Esophagus muscularis mucosa (tissue), 4 donors: Measurements from ENCODE around the gene PGK2. TPM values are rescaled to one million over a fixed set of nuclear protein-coding genes. Genes with fewer than 3 reads are reported as not detected.
"Not testable (repeated sequence)": the region's sequence is repeated elsewhere in the genome, so short reads cannot be mapped to it uniquely, and the experiment has no call there.

ENCODE experiments used
- DNase-seq: peaks from one replicate; pipeline ENCODE4 v3.0.0-alpha.2; 2017; ENCODE audit errors: extremely low spot score
- H3K27ac ChIP-seq, 4 donors: fragments of 200-600 bp; sonication (generic); replicated peaks in 1 of 4; 1 replicate in 3 of 4; 2 replicates in 1 of 4; pipeline ENCODE4 v1.5.1; 2016 to 2019; ENCODE audit warnings: mild to moderate bottlenecking in 1 of 4
- H3K27me3 ChIP-seq, 4 donors: fragments of 200-600 bp; sonication (generic); one replicate each; pipeline versions ENCODE4 v1.5.1 to v1.6.0; 2016 to 2019
- H3K36me3 ChIP-seq, 4 donors: fragments of 200-600 bp; sonication (generic); one replicate each; pipeline ENCODE4 v1.5.1; 2016 to 2019
- H3K4me1 ChIP-seq, 4 donors: fragments of 200-600 bp; sonication (generic); one replicate each; pipeline ENCODE4 v1.5.1; 2016 to 2019
- H3K4me3 ChIP-seq, 4 donors: fragments of 200-600 bp; sonication (generic); 1 replicate in 2 of 4; 2 replicates in 2 of 4; pipeline ENCODE4 v1.5.1; 2016 to 2019; ENCODE audit warnings: mild to moderate bottlenecking in 4 of 4, moderate library complexity in 1 of 4
- H3K9me3 ChIP-seq, 4 donors: fragments of 200-600 bp; sonication (generic); 1 replicate in 3 of 4; 2 replicates in 1 of 4; pipeline ENCODE4 v1.5.1; 2016 to 2019
- CTCF ChIP-seq, 3 experiments: fragments of 200-600 bp in 2 of 3; fragments of 450-650 bp in 1 of 3; sonication (generic) in 2 of 3; IDR thresholded peaks; one replicate each; pipeline ENCODE4 v1.5.1; 2017 to 2019; ENCODE audit warnings: antibody characterized with exemption in 3 of 3, mild to moderate bottlenecking in 2 of 3, moderate library complexity in 1 of 3
- EP300 ChIP-seq: sonication (generic); formaldehyde crosslinking; IDR thresholded peaks from one replicate; pipeline ENCODE4 v1.6.1; 2017; ENCODE audit warnings: antibody characterized with exemption
- POLR2A ChIP-seq: fragments of 450-650 bp; IDR thresholded peaks from one replicate; pipeline ENCODE4 v1.6.1; 2017; ENCODE audit warnings: antibody characterized with exemption, moderate library complexity, mild to moderate bottlenecking, low read depth
- POLR2AphosphoS5 ChIP-seq, 2 donors: sonication (generic); formaldehyde crosslinking; IDR thresholded peaks; one replicate each; pipeline ENCODE4 v1.6.1; 2017; ENCODE audit warnings: antibody characterized with exemption in 2 of 2
- WGBS: methylation state at CpG from one replicate; pipeline ENCODE4 v1.1.5; 2018; 5-methylcytosine and 5-hydroxymethylcytosine counted together
- intact Hi-C: fragments of 100-400 bp; cut with DNase I; formaldehyde crosslinking; loops from one replicate; pipeline ENCODE4 v1.15.1; 2023
- total RNA-seq, 4 donors: library from RNA; depleted of rRNA; stranded (reverse); fragments of >200 nt; gene quantifications; one replicate each; pipeline versions ENCODE4 v1.1.0 to v1.2.1, GENCODE V29; 2016

The PGK2 gene
- total RNA-seq, 4 donors from 2014 or later, result not detected

- H3K27ac ChIP-seq, result no peak overlapping the region
- no peaks in the 10 kb centered on the region for H3K27me3 ChIP-seq
- no peak for TF ChIP-seq POLR2A
- TF ChIP-seq EP300, result no peak
- no peak for TF ChIP-seq POLR2AphosphoS5 (IDR thresholded peaks at IDR 0.05)
- TF ChIP-seq CTCF (IDR thresholded peaks at IDR 0.05), result no peak
- H3K4me1 ChIP-seq, result no peaks in the 10 kb centered on the region
- DNase-seq, result no peak
- no peak overlapping the region for H3K4me3 ChIP-seq
- peaks cover 0 to 17% (median 10%) of the 10 kb centered on the region in 4 donors for H3K9me3 ChIP-seq
- H3K36me3 ChIP-seq, result no peaks in the 10 kb centered on the region
- 69% methylated on average over 2 of the region's 2 CpGs for WGBS
- intact Hi-C loops, result no loop called here
These were observed 26.2 kb upstream of the PGK2 start for GRCh38 chr6:49813248-49813647.

GRCh38 chr6:49806145-49806544, 19.1 kb upstream of the PGK2 start:
- intact Hi-C loops, result no loop called here
- WGBS, result 96% methylated on average over 4 of the region's 4 CpGs
- H3K9me3 ChIP-seq, result peaks cover 0 to 16% (median 8%) of the 10 kb centered on the region in 4 donors
- no peak overlapping the region for H3K4me3 ChIP-seq
- no peak for DNase-seq
- no peaks in the 10 kb centered on the region for H3K4me1 ChIP-seq
- H3K36me3 ChIP-seq, result no peaks in the 10 kb centered on the region
- TF ChIP-seq POLR2AphosphoS5 (IDR thresholded peaks at IDR 0.05), result no peak
- no peak overlapping the region for H3K27ac ChIP-seq
- H3K27me3 ChIP-seq, result no peaks in the 10 kb centered on the region

- no peak for DNase-seq
- 75% methylated on average over 3 of the region's 3 CpGs for WGBS
- Histone ChIP-seq H3K27ac (no peak overlapping the region), H3K36me3 (no peaks in the 10 kb centered on the region), H3K4me3 (no peak overlapping the region), H3K4me1 (no peaks in the 10 kb centered on the region), H3K9me3 (peaks cover 0 to 10% (median 5%) of the 10 kb centered on the region in 4 donors), H3K27me3 (no peaks in the 10 kb centered on the region)
- intact Hi-C loops, result no loop called here
- TF ChIP-seq CTCF (IDR thresholded peaks at IDR 0.05) (no peak), POLR2AphosphoS5 (IDR thresholded peaks at IDR 0.05) (no peak), POLR2A (no peak), EP300 (no peak)
These were observed 18.2 kb upstream of the PGK2 start for GRCh38 chr6:49805246-49805645.

- no peak for DNase-seq
- H3K27ac ChIP-seq, result no peak overlapping the region
- H3K27me3 ChIP-seq, result no peaks in the 10 kb centered on the region
- WGBS, result 93% methylated on average over 8 of the region's 8 CpGs
- no peak overlapping the region for H3K4me3 ChIP-seq
- no peaks in the 10 kb centered on the region for H3K4me1 ChIP-seq
- TF ChIP-seq CTCF (IDR thresholded peaks at IDR 0.05) (no peak), POLR2AphosphoS5 (IDR thresholded peaks at IDR 0.05) (no peak)
- H3K36me3 ChIP-seq, result no peaks in the 10 kb centered on the region
- intact Hi-C loops, result no loop called here
- no peaks in the 10 kb centered on the region for H3K9me3 ChIP-seq
These were observed 14.4 kb upstream of the PGK2 start for GRCh38 chr6:49801525-49801924.

GRCh38 chr6:49799090-49799489, 12.0 kb upstream of the PGK2 start:
- Histone ChIP-seq H3K27ac (no peak overlapping the region), H3K4me3 (no peak overlapping the region), H3K4me1 (no peaks in the 10 kb centered on the region), H3K36me3 (no peaks in the 10 kb centered on the region), H3K9me3 (no peaks in the 10 kb centered on the region), H3K27me3 (no peaks in the 10 kb centered on the region)
- intact Hi-C loops, result no loop called here
- DNase-seq, result no peak
- TF ChIP-seq EP300, result no peak
- TF ChIP-seq CTCF (IDR thresholded peaks at IDR 0.05), result no peak
- TF ChIP-seq POLR2AphosphoS5 (IDR thresholded peaks at IDR 0.05), result no peak
- TF ChIP-seq POLR2A, result no peak
- 92% methylated on average over 1 of the region's 1 CpG for WGBS

GRCh38 chr6:49796842-49797455, 9.9 kb upstream of the PGK2 start:
- H3K4me3 ChIP-seq, H3K36me3 ChIP-seq, H3K27ac ChIP-seq, intact Hi-C loops, DNase-seq, H3K27me3 ChIP-seq, H3K4me1 ChIP-seq, H3K9me3 ChIP-seq: not testable (repeated sequence)
- 85% methylated on average over 15 of the region's 21 CpGs for WGBS
